HT-29 (cell line): Measurements from ENCODE around the gene PLEKHG2. TPM values are rescaled to one million over a fixed set of nuclear protein-coding genes. Genes with fewer than 3 reads are reported as not detected.
"Not testable (repeated sequence)": the region's sequence is repeated elsewhere in the genome, so short reads cannot be mapped to it uniquely, and the experiment has no call there.

ENCODE experiments used
- DNase-seq: peaks from one replicate; pipeline ENCODE4 v3.0.0-alpha.2; 2015; ENCODE audit warnings: low spot score
- small RNA-seq: library from RNA; depleted of rRNA; stranded (forward); fragments of <200 nt; gene quantifications from one replicate; pipeline ENCODE3, GENCODE V24; 2014
- total RNA-seq: library from RNA; depleted of rRNA; stranded (reverse); fragments of >200 nt; shearing (Covaris generic); gene quantifications from 2 replicates; pipeline ENCODE4 v1.2.3, GENCODE V29; 2014; rRNA removed

The PLEKHG2 gene
- total RNA-seq, 1 experiment from 2014 or later = 61.2 TPM

DNA sequence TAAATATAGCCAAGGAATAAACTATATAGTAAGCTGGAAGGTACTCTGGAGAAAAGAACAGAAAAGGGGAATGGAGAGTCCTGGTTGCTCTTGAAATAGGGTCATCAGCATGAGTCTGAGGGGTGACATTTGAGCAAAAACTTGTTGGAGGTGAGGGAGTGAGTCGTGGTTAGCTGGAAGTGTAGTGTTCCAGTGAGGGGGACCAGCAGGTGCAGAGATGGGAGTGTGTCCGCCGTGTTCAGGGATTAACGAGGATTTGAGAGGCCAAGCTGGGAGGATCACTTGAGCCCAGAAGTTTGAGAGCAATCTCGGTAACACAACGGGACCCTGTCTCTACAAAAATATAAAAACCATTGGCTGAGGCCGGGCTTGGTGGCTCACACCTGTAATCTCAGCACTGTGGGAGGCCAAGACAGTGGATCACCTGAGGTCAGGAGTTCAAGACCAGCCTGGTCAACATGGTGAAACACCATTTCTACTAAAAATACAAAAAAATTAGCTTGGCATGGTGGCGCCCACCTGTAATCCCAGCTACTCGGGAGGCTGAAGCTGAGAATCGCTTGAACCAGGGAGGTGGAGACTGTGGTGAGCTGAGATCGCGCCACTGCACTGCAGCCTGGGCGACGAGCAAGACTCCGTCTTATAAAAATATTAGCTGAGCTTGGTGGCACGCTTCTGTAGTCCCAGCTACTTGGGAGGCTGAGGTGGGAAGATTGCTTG, 34.1 kb downstream of the PLEKHG2 start:
- no peak for DNase-seq

- no peak for DNase-seq
Measured at GRCh38 chr19:39448271-39448670, 35.8 kb downstream of the PLEKHG2 start.

DNA sequence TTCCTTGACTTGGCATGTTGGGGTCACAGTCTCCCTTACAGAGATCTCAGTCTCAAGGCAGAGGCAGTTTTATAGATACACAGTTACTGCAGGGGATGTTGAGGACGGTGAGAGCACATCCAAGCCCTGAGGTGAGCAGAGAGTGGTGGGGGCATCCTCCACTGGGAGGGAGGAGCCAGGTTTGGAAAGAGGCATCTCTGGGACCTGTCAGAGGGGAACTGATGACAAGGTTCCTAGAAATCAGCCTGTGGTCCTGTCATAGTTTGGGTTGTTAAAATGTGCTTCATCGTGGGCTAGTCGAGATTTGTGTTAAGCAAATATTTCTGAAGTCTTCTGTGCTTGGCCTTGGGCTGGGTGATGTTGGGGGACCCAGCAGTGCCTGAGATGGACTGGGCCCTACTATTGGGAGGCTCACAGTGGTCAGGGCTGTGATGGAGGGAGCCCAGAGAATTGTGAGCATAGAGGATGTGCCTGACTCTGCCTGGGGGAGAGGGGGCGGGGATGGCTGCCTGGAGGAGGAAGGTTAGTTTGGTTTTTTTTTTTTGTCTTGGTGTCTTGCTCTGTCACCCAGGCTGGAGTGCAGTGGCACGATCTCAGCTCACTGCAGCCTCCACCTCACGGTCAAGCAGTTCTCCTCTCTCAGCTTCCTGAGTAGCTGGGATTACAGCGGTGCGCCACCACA, 36.8 kb downstream of the PLEKHG2 start:
- no peak for DNase-seq

GRCh38 chr19:39451257-39451656, 38.8 kb downstream of the PLEKHG2 start:
- DNase-seq = not testable (repeated sequence)

GRCh38 chr19:39463403-39463802, 50.9 kb downstream of the PLEKHG2 start:
- DNase-seq = no peak

GRCh38 chr19:39465956-39466747, 53.7 kb downstream of the PLEKHG2 start:
- DNase-seq = no peak

GRCh38 chr19:39467941-39468340, 55.5 kb downstream of the PLEKHG2 start:
- no peak for DNase-seq

DNA sequence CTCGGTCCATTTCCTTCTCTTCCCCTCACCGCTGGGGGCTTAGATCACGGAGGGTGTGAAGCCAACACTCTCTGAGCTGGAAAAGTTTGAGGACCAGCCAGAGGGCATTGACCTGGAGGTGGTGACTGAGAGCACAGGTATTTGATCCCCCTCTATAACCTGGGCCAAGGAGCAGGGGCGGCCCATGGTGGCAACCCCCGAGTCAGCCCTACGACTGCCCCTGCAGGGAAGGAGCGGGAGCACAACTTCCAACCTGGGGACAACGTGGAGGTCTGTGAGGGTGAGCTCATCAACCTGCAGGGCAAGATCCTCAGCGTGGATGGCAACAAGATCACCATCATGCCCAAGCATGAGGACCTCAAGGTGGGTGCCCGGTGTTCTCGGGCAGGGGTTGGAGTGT, 56.6 kb downstream of the PLEKHG2 start:
- no peak for DNase-seq

GRCh38 chr19:39469567-39469966, 57.1 kb downstream of the PLEKHG2 start:
- DNase-seq = no peak

GRCh38 chr19:39470724-39471339, 58.4 kb downstream of the PLEKHG2 start:
- DNase-seq = no peak

DNA sequence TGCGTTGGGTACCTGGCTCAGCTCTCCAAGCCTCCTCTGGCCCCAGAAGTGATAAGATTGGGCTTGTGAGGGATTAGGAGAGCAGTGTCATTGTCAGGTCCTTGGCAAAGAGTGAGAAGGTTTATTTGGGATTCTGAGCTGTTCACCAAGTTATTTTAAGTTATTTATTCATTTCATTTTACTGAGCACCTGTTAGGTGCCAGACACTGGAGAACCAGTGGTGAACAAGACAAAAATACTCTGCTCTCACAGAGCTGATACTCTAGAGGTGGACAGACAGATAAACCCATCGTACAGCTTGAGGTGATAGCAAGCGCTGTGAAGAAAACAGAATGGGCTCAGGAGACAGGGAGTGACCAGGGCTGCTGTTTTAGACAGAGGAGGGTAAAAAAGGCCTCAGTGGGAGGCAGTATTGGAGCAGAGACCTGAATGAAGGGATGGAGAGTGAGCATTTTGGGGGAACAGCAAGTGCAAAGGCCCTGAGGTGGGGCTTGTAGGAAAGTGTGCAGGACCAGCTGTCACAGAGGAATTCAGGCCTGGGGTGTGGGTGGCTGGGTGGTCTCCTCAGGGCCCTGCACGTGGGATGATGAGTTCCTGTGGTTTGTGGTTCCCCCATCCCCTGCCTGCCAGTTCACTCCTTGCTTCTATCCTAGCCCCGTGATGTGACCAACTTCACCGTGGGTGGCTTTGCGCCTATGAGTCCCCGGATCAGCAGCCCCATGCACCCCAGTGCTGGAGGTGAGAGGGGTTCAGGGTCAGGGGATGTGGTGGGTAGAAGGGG, 59.5 kb downstream of the PLEKHG2 start:
- no peak for DNase-seq

- DNase-seq = no peak
Measured at GRCh38 chr19:39472746-39473442, 60.4 kb downstream of the PLEKHG2 start.

DNA sequence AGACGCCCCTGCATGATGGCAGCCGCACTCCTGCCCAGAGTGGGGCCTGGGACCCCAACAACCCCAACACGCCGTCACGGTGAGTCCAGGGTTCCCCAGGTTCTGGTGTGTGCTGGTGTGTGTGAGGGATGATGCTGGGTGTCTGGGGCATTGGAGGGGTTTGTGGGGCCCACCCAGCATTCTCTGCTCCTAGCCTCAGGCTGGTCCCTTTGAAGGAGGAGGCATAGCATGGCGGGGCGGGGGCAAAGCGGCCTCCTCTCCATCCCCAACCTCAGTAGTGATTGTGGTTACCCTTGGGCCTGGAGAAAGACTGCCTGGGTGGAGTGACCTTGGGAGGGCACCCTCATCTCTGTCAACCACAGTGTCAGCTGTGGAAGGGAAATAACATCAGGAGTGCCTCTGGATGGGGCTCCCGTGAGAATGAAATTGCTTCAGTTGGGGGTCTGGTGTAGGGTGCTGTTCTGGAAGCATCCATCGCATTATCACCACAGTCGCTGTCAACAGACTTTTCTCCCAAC, 61.0 kb downstream of the PLEKHG2 start:
- no peak for DNase-seq

GRCh38 chr19:39474139-39474620, 61.7 kb downstream of the PLEKHG2 start:
- DNase-seq = peak; percentile 63

DNA sequence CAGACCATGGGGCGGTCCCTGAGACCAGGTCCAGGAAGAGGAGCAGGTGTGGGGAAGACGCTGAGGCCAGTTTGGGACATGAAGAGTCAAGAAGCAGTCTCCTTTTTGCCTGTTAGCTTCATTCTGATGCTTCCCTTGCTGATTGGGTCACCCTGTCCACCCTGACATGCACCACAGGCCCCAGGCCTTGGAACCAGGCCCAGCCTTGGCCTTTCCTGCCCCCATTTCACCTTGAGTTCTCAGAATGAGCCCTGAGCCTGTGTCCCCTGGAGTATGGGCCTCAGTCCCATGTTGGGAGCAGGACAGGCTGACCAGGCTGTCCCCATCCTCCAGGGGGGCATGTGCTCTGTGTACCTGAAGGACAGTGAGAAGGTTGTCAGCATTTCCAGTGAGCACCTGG, 63.3 kb downstream of the PLEKHG2 start:
- DNase-seq = no peak

Small RNA genes lying within 50 kb of the gene (small RNA-seq; reads per million reads assigned to genes)
- gene MIR4530 = not detected
- not detected for gene RN7SL566P

Other genes starting within 250 kb of the PLEKHG2 start
- 0.31 TPM in 1 of 2 replicates, not detected in the other for gene NCCRP1, start 215.7 kb upstream of the PLEKHG2 start, total RNA-seq
- not detected in 2 replicates for gene SYCN, start 208.4 kb upstream of the PLEKHG2 start, total RNA-seq
- not detected in 2 replicates for gene IFNL3, start 167.7 kb upstream of the PLEKHG2 start, total RNA-seq
- not detected in 2 replicates for gene IFNL4, start 163.8 kb upstream of the PLEKHG2 start, total RNA-seq
- not detected in 2 replicates for gene IFNL2, start 144.3 kb upstream of the PLEKHG2 start, total RNA-seq
- gene IFNL1, start 116.3 kb upstream of the PLEKHG2 start, total RNA-seq = not detected in 2 replicates
- gene LRFN1, start 91.8 kb upstream of the PLEKHG2 start, total RNA-seq = 0.38 and 0.44 TPM in 2 replicates
- gene GMFG, start 76.6 kb upstream of the PLEKHG2 start, total RNA-seq = not detected in 2 replicates
- gene SAMD4B, start 70.2 kb upstream of the PLEKHG2 start, total RNA-seq = 220 and 230 TPM in 2 replicates
- 109 and 115 TPM in 2 replicates for gene PAF1, start 21.6 kb upstream of the PLEKHG2 start, total RNA-seq
- gene MED29, start 21.3 kb upstream of the PLEKHG2 start, total RNA-seq = 59.7 and 64.3 TPM in 2 replicates
- 124 and 131 TPM in 2 replicates for gene ZFP36, start 5.8 kb upstream of the PLEKHG2 start, total RNA-seq
- gene RPS16, start 23.3 kb downstream of the PLEKHG2 start, total RNA-seq = 798 and 1,020 TPM in 2 replicates
- 128 and 151 TPM in 2 replicates for gene SUPT5H, start 32.9 kb downstream of the PLEKHG2 start, total RNA-seq
- gene TIMM50, start 68.2 kb downstream of the PLEKHG2 start, total RNA-seq = 261 and 295 TPM in 2 replicates
- 0.15 TPM in 1 of 2 replicates, not detected in the other for gene DLL3, start 86.3 kb downstream of the PLEKHG2 start, total RNA-seq
- gene SELENOV, start 102.5 kb downstream of the PLEKHG2 start, total RNA-seq = not detected in 2 replicates
- 1.3 and 2.1 TPM in 2 replicates for gene EID2B, start 120.2 kb downstream of the PLEKHG2 start, total RNA-seq
- gene EID2, start 127.5 kb downstream of the PLEKHG2 start, total RNA-seq = 18.8 and 21.9 TPM in 2 replicates
- gene LGALS13, start 189.9 kb downstream of the PLEKHG2 start, total RNA-seq = not detected in 2 replicates
- not detected in 2 replicates for gene LGALS16, start 243.2 kb downstream of the PLEKHG2 start, total RNA-seq